ENCODE results near the gene GGCT.
A peak's percentile ranks its signal among the peaks of the same experiment; 100 is the strongest.

Gene GGCT

DNA sequence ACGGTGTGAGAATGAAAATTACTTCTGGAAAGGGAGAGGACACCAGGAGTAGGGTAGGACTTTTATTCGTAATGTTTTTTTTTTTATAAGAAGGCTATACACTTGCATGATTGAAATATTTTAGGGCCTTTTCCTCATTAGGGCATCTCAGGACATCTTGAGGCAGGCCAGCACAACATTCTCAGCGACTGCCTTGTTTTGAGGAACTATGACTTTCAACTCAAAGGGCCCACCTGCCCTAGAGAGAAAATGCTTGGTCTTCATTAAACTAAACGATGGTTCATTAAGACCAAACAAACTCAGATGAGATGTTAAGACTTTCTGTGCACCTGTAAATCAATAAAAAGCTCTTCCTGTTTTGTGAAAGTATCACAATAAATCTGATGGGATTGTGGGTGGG is 37.4 kb downstream of the GGCT start:
- TF ChIP-seq, protein P1, sequence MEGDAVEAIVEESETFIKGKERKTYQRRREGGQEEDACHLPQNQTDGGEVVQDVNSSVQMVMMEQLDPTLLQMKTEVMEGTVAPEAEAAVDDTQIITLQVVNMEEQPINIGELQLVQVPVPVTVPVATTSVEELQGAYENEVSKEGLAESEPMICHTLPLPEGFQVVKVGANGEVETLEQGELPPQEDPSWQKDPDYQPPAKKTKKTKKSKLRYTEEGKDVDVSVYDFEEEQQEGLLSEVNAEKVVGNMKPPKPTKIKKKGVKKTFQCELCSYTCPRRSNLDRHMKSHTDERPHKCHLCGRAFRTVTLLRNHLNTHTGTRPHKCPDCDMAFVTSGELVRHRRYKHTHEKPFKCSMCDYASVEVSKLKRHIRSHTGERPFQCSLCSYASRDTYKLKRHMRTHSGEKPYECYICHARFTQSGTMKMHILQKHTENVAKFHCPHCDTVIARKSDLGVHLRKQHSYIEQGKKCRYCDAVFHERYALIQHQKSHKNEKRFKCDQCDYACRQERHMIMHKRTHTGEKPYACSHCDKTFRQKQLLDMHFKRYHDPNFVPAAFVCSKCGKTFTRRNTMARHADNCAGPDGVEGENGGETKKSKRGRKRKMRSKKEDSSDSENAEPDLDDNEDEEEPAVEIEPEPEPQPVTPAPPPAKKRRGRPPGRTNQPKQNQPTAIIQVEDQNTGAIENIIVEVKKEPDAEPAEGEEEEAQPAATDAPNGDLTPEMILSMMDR (IDR thresholded peaks at IDR 0.05) = no peak
- H3K4me3 ChIP-seq = no peak overlapping the region
- H3K27ac ChIP-seq = peak overlapping the region in 1 of 2 donors; percentile 84
- DNase-seq (ENCODE audit: low spot score) = no peak

DNA sequence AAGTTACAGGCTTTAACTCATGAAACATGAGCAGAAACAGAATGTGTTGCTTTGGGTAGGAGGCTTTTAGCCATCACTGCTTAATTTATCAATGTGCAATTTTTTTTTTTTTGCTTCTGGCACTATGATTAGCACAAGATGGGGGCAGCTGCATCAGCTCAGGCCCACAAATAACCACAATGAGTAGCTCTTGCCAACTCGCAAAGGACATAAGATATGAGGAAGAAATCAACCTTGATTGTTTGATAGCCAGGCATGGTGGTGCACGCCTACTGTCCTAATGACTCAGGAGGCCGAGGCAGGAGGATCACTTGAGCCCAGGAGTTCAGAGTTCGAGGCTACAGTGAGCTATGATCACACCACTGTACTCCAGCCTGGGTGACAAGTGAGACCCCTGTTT is 38.4 kb downstream of the GGCT start:
- Histone ChIP-seq H3K27ac (peak overlapping the region in 1 of 2 donors; percentile 58), H3K4me3 (no peak overlapping the region)
- TF ChIP-seq, protein P1 (IDR thresholded peaks at IDR 0.05) = no peak
- DNase-seq (ENCODE audit: low spot score) = no peak

DNA sequence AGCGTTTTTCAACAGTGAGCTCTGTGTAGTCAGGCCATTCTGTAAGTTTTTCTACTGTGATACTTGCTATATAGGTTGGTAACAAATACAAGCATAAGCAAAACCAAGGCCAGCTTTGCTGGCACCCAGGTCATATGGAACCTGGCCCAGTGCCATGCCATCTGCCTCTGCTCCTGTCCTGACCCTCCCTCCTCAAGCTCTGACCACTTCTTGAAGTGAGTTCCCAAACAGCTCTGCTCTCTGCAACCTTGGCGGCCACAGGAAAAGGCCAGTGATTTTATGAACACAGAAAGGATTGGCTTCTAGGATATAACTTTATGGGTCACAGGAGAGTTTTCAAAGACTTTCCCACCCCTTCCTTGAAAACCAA is 38.8 kb downstream of the GGCT start:
- Histone ChIP-seq H3K4me3 (no peak overlapping the region), H3K27ac (peak overlapping the region in 1 of 2 donors; percentile 58)
- DNase-seq (ENCODE audit: low spot score) = no peak
- TF ChIP-seq, protein P1 (IDR thresholded peaks at IDR 0.05) = no peak

DNA sequence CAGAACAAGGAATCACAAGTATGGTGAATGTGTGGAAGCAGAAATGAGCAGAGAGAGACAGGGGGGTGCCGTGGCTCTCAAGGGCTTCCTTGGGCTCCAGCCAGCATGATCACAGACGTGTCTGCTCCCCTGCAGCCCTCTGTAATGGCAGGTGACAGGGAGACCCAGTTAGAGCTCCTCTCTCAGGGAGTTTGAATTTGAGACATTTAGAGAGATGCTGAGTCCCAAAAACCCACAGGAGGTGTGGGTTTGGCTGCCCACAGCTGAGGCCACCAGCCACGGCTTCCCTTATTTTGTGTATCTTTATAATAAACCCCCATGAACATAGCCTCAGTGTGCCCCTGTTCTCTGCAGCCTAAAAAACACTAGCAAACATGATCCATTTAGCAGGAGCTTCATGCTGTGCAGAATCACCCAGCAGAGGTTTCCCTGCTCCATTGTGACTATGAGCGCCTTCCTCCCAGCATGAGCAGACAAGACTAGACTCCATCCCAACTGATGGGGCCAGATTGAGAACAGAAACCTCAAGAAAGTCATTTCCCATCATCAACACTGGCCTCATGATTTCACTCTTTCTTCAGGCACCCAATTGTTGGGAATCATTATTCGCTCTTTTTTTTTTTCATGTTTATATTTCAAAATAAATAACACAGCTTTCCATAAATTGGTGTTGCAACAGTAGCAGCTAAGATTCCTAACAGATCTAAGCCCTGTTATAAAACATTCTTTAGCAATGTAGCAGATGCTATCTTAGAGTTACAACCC is 39.4 kb downstream of the GGCT start:
- DNase-seq (ENCODE audit: low spot score) = no peak
- Histone ChIP-seq H3K27ac (peak overlapping the region in 1 of 2 donors; percentile 61), H3K4me3 (no peak overlapping the region)
- TF ChIP-seq, protein P1 (IDR thresholded peaks at IDR 0.05) = no peak

DNA sequence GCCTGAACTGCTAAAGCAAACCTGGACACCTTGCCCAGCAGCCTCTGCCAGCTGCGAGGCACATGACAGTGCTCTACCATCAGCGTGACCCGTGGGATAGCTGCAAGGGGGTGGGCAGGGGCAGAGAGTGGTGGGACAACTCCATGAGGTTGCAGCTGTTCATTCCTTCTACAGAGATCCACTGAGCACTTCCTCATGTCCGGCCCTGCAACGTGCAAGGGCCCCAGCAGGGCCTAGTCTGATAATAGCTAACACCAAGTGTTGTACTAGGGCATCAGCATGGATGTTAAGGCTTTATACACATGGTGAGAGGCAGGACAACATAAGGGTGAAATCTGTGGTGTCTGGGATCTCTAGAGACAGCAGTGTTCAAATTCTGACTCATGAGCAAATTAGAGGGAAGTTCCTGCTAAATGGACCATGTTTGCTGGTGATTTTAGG is 40.4 kb downstream of the GGCT start:
- TF ChIP-seq, protein P1 (IDR thresholded peaks at IDR 0.05) = no peak
- no peak overlapping the region for H3K4me3 ChIP-seq
- no peak for DNase-seq (ENCODE audit: low spot score)
- H3K27ac ChIP-seq = peak overlapping the region in 1 of 2 donors; percentile 61

DNA sequence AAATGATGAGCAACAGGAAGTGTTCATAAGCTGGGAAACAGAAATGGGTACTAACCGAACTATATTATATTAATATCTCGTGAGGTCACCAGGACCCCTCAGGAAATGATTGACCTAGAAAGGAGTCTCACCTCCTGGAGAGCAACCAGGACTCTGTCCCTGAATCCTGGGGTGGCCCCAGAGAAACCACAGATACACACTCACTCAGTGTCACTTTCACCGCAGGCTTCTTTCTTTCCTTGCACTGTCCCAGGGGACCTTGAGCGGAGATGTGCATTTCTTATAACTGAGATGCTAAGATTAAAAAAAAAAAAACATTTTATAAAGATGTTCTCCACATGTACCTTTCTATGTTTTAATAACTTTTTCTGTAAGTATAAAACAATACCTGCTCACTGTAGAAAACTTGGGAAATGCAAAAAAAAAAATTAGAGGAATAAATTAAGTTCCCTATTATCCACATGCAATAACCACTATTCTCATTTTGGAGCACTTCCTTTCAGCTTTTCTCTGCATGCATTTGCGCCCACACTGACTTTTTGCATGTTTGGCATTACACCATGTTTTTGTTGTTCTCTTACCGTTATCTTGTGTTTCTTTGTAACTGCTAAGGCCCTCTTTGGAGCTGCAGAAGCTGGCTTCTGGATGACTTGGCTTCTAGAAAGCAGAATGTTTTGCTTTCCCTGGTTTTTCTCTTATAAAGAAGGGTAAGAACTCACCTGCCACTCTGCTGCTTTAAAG is 41.1 kb downstream of the GGCT start:
- TF ChIP-seq, protein P1 (IDR thresholded peaks at IDR 0.05) = no peak
- DNase-seq (ENCODE audit: low spot score) = no peak
- Histone ChIP-seq H3K27ac (peak overlapping the region in 1 of 2 donors; percentile 61), H3K4me3 (no peak overlapping the region)
